Testis (tissue), 2 donors: Measurements from ENCODE around the gene DCP1A.

Source experiments
- POLR2A ChIP-seq: fragments of 450-650 bp; IDR thresholded peaks from one replicate; pipeline ENCODE4 v1.6.1; 2017; ENCODE audit warnings: antibody characterized with exemption, mild to moderate bottlenecking, moderate library complexity
- TF ChIP-seq, protein P1 (sequence below), 3 experiments: fragments of 450-650 bp in 2 of 3; fragments of 200-600 bp in 1 of 3; sonication (generic) in 1 of 3; IDR thresholded peaks; one replicate each; pipeline ENCODE4 v1.5.1; 2016 to 2019; ENCODE audit warnings: antibody characterized with exemption in 3 of 3, mild to moderate bottlenecking in 2 of 3, moderate library complexity in 1 of 3

GRCh38 chr3:53286727-53287126 lies 60.6 kb downstream of the DCP1A start:
- TF ChIP-seq POLR2A: no peak
- TF ChIP-seq, protein P1, sequence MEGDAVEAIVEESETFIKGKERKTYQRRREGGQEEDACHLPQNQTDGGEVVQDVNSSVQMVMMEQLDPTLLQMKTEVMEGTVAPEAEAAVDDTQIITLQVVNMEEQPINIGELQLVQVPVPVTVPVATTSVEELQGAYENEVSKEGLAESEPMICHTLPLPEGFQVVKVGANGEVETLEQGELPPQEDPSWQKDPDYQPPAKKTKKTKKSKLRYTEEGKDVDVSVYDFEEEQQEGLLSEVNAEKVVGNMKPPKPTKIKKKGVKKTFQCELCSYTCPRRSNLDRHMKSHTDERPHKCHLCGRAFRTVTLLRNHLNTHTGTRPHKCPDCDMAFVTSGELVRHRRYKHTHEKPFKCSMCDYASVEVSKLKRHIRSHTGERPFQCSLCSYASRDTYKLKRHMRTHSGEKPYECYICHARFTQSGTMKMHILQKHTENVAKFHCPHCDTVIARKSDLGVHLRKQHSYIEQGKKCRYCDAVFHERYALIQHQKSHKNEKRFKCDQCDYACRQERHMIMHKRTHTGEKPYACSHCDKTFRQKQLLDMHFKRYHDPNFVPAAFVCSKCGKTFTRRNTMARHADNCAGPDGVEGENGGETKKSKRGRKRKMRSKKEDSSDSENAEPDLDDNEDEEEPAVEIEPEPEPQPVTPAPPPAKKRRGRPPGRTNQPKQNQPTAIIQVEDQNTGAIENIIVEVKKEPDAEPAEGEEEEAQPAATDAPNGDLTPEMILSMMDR (IDR thresholded peaks at IDR 0.05): no peak
